GM23248 (cell line): Measurements from ENCODE around the gene HSPA5. TPM values are rescaled to one million over a fixed set of nuclear protein-coding genes. Genes with fewer than 3 reads are reported as not detected.
"Not testable (repeated sequence)": the region's sequence is repeated elsewhere in the genome, so short reads cannot be mapped to it uniquely, and the experiment has no call there.

Source experiments
- DNase-seq: peaks from one replicate; pipeline ENCODE4 v3.0.0-alpha.2; 2015
- H2AFZ ChIP-seq: fragments of 200-600 bp; sonication (generic); 2 replicates; pipeline ENCODE4 v1.6.1; 2016; ENCODE audit warnings: antibody characterized with exemption
- H3F3A ChIP-seq: fragments of 200-600 bp; sonication (generic); 2 replicates; pipeline ENCODE4 v1.6.1; 2016; ENCODE audit warnings: mild to moderate bottlenecking, antibody characterized with exemption, mixed run types; ENCODE audit not compliant: insufficient read depth
- H3K27ac ChIP-seq: fragments of 200-600 bp; sonication (generic); 2 replicates; pipeline ENCODE4 v1.5.1; 2016; ENCODE audit warnings: mild to moderate bottlenecking
- H3K27me3 ChIP-seq: fragments of 200-600 bp; sonication (generic); replicated peaks from 2 replicates; pipeline ENCODE4 v1.6.1; 2016; ENCODE audit warnings: mild to moderate bottlenecking; ENCODE audit not compliant: insufficient read depth
- H3K36me3 ChIP-seq: fragments of 200-600 bp; sonication (generic); 2 replicates; pipeline ENCODE4 v1.6.1; 2016; ENCODE audit warnings: low read depth, mild to moderate bottlenecking
- H3K4me1 ChIP-seq: fragments of 200-600 bp; sonication (generic); 2 replicates; pipeline ENCODE4 v1.6.1; 2016; ENCODE audit warnings: mild to moderate bottlenecking; ENCODE audit not compliant: insufficient read depth
- H3K4me2 ChIP-seq: fragments of 200-600 bp; sonication (generic); one replicate; pipeline ENCODE4 v1.6.1; 2016; ENCODE audit warnings: mild to moderate bottlenecking; ENCODE audit not compliant: unreplicated experiment
- H3K4me3 ChIP-seq: fragments of 200-600 bp; sonication (generic); 2 replicates; pipeline ENCODE4 v1.5.1; 2016; ENCODE audit warnings: mild to moderate bottlenecking
- H3K79me2 ChIP-seq: fragments of 200-600 bp; sonication (generic); 2 replicates; pipeline ENCODE4 v1.6.1; 2016; ENCODE audit warnings: mild to moderate bottlenecking; ENCODE audit not compliant: insufficient read depth
- H3K9ac ChIP-seq: fragments of 200-600 bp; sonication (generic); 2 replicates; pipeline ENCODE4 v1.6.1; 2016; ENCODE audit warnings: mild to moderate bottlenecking
- H3K9me2 ChIP-seq: fragments of 200-600 bp; sonication (generic); 2 replicates; pipeline ENCODE4 v1.6.1; 2016; ENCODE audit warnings: mixed run types, mild to moderate bottlenecking, moderate library complexity; ENCODE audit not compliant: insufficient read depth
- H3K9me3 ChIP-seq: fragments of 200-600 bp; sonication (generic); one replicate; pipeline ENCODE4 v1.6.1; 2017; ENCODE audit warnings: low read depth
- H4K20me1 ChIP-seq: fragments of 200-600 bp; sonication (generic); 2 replicates; pipeline ENCODE4 v1.6.0; 2016; ENCODE audit not compliant: insufficient read depth
- EZH2 ChIP-seq: fragments of 200-600 bp; sonication (generic); IDR thresholded peaks from 2 replicates; pipeline ENCODE4 v1.6.1; 2018; ENCODE audit warnings: antibody characterized with exemption, mild to moderate bottlenecking; ENCODE audit not compliant: insufficient read depth, poor library complexity, severe bottlenecking
- EZH2phosphoT487 ChIP-seq: fragments of 200-600 bp; sonication (generic); IDR thresholded peaks from 2 replicates; pipeline ENCODE4 v1.6.1; 2018; ENCODE audit warnings: antibody characterized with exemption, moderate library complexity, mild to moderate bottlenecking, low read depth; ENCODE audit not compliant: insufficient read depth
- WGBS, 2 experiments: methylation state at CpG; one replicate each; pipeline ENCODE4 v1.1.6; 2015 to 2017; ENCODE audit warnings: low lambda C conversion rate in 2 of 2, low coverage in 1 of 2; ENCODE audit errors: missing lambda C conversion rate in 2 of 2; 5-methylcytosine and 5-hydroxymethylcytosine counted together
- in situ Hi-C: fragments of 300-500 bp; cut with MboI; formaldehyde crosslinking; loops from 2 replicates; pipeline ENCODE4 v1.15.0; 2020
- polyA plus RNA-seq: library from polyadenylated mRNA; unstranded; fragments of >200 nt; fragmentation: Nextera tagmentation; extraction: Ambion mirVana; gene quantifications from 2 replicates; pipeline ENCODE4 v1.2.1, GENCODE V29; 2016
- total RNA-seq: library from RNA; depleted of rRNA; stranded (reverse); fragments of >200 nt; shearing (Covaris generic); gene quantifications from 2 replicates; pipeline ENCODE4 v1.2.3, GENCODE V29; 2014

The HSPA5 gene
- total and polyA plus RNA-seq, 2 experiments from 2014 or later, result 76.5 to 481 TPM

GRCh38 chr9:125268394-125269013 lies 27.4 kb upstream of the HSPA5 start:
- Histone ChIP-seq H3K27ac (no peak overlapping the region), H2AFZ (no peak overlapping the region), H3K27me3 (no peaks in the 10 kb centered on the region), H3K4me3 (no peak overlapping the region), H3K79me2 (peaks cover 100% of the 10 kb centered on the region), H4K20me1 (no peaks in the 10 kb centered on the region), H3K9ac (no peak overlapping the region), H3K9me3 (no peaks in the 10 kb centered on the region), H3K9me2 (no peaks in the 10 kb centered on the region), H3K36me3 (no peaks in the 10 kb centered on the region), H3K4me1 (peaks cover 12% of the 10 kb centered on the region), H3K4me2 (no peak overlapping the region), H3F3A (0 out of 2 replicates have a peak, but pooled peaks cover 9% of the 10 kb centered on the region)
- WGBS, 2 experiments, result 63 to 67% methylated on average over 6 of the region's 6 CpGs
- in situ Hi-C loops, result no loop called here
- DNase-seq, result no peak
- TF ChIP-seq EZH2phosphoT487, result no peak
- no peak for TF ChIP-seq EZH2

DNA sequence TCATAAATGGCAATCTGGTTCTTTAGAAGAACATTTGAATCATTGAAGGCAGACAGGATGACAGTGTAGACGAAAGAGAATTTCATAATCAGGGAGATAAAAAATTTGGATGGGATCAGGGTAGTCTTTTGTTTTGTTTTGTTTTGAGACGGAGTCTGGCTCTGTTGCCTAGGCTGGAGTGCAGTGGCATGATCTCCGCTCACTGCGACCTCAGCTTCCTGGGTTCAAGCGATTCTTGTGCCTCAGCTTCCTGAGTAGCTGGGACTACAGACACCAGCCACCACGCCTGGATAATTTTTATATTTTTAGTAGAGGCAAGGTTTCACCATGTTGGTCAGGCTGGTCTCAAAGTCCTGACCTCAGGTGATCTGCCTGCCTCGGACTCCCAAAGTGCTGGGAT lies 22.9 kb upstream of the HSPA5 start:
- not testable (repeated sequence) for H3K4me2 ChIP-seq
- 86 to 93% methylated on average over 7 of the region's 7 CpGs for WGBS, 2 experiments

GRCh38 chr9:125262294-125262991 lies 21.3 kb upstream of the HSPA5 start:
- Histone ChIP-seq H3K4me3 (peak overlapping the region; percentile 88), H3K4me2 (peak overlapping the region; percentile 96), H3K9ac (peak overlapping the region; percentile 92), H3K27ac (peak overlapping the region; percentile 47; the same call in 1 of the 2 replicates), H2AFZ (peak overlapping the region; percentile 79), H3F3A (no peaks in the 10 kb centered on the region), H3K79me2 (peaks cover 58% of the 10 kb centered on the region), H3K4me1 (peaks cover 4% of the 10 kb centered on the region; the same call in 1 of the 2 replicates), H3K9me3 (no peaks in the 10 kb centered on the region), H3K9me2 (no peaks in the 10 kb centered on the region), H3K36me3 (no peaks in the 10 kb centered on the region), H4K20me1 (no peaks in the 10 kb centered on the region), H3K27me3 (no peaks in the 10 kb centered on the region)
- WGBS, 2 experiments, result 8 to 14% methylated on average over 8 to 11 of the region's 11 CpGs
- peak; percentile 53 for DNase-seq
- in situ Hi-C loops, result no loop called here
- no peak for TF ChIP-seq EZH2phosphoT487
- no peak for TF ChIP-seq EZH2

More for the DNA sequence above, 22.9 kb upstream of the HSPA5 start:
- H3K36me3 ChIP-seq, H3K9me2 ChIP-seq, H2AFZ ChIP-seq, DNase-seq, H3K27ac ChIP-seq, H3K9me3 ChIP-seq, H3K4me3 ChIP-seq, H3F3A ChIP-seq, in situ Hi-C loops, H3K4me1 ChIP-seq, H3K9ac ChIP-seq, H3K27me3 ChIP-seq, H4K20me1 ChIP-seq: not testable (repeated sequence)
- peaks cover 75% of the 10 kb centered on the region for H3K79me2 ChIP-seq

DNA sequence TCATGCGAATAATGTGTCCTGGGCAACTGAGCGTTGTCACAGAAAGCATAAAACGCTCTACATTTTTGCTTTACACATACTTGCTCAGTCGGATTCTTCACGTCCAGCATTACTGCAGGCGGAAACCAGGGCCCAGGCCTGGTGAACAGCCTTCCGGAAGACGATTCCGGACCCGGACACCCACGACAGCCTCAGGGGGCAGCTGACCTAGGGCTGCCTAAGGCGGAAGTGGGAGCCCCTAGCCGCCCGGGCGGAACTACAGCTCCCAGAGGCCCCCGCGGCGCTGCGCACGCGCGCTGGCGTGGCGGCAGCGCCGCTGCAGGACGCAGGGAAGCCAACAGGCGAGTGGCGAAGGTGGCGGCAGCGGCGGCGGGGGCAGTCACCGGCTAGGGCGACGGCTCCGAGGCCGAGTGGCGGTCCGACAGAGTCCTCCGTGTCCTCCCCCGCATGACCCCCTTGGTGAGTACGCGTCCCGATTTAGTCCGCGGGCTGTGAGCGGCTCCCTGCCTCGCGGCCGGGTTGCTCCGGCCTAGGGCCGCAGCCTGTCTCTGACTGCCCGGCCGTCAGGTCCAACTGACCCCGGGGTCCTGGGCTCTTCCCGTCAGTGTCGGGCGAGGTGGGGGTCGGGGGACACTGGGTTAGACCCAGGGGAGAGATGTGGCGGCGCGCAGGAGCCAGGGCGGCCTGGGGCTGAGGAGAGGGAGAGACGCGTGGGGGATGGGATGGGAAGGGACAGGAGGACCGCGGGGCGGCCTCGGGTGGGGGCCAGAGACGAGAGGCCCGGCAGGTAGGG lies 20.6 kb upstream of the HSPA5 start, which contains the start of gene GAPVD1:
GAPVD1 (plus strand) TSS at position 326 of the 793 bp plus-strand sequence. CDS start 37,096 bp downstream, outside the sequence.
- H3K27ac ChIP-seq, result peak within 1 kb of the TSS; percentile 47
- 1 to 2% methylated on average over 41 to 63 of the region's 72 CpGs for WGBS, 2 experiments
- TF ChIP-seq EZH2phosphoT487 (no peak), EZH2 (no peak)
- no peaks in the 10 kb centered on the region for H4K20me1 ChIP-seq
- H3K79me2 ChIP-seq, result peaks cover 51% of the 10 kb centered on the region
- H3K27me3 ChIP-seq, result no peaks in the 10 kb centered on the region
- peak within 1 kb of the TSS; percentile 79 for H2AFZ ChIP-seq
- H3K9me2 ChIP-seq, result no peaks in the 10 kb centered on the region
- H3K4me3 ChIP-seq, result peak within 1 kb of the TSS; percentile 88
- no peaks in the 10 kb centered on the region for H3K36me3 ChIP-seq
- H3K4me1 ChIP-seq, result peaks cover 4% of the 10 kb centered on the region; the same call in 1 of the 2 replicates
- no peaks in the 10 kb centered on the region for H3F3A ChIP-seq
- H3K9ac ChIP-seq, result peak within 1 kb of the TSS; percentile 92
- peak within 1 kb of the TSS; percentile 96 for H3K4me2 ChIP-seq
- in situ Hi-C loops, result no loop called here
- H3K9me3 ChIP-seq, result no peaks in the 10 kb centered on the region
- DNase-seq, result peak; percentile 94
